HepG2 (cell line): ENCODE data around the gene ALKBH2. TPM values are rescaled to one million over a fixed set of nuclear protein-coding genes. Genes with fewer than 3 reads are reported as not detected.

ENCODE experiments used
- ARID4A ChIP-seq: sonication (generic); formaldehyde crosslinking; IDR thresholded peaks from 2 replicates; pipeline ENCODE4 v1.5.0; 2020; ENCODE audit warnings: mild to moderate bottlenecking, missing genetic modification reagents, borderline replicate concordance
- IRX3 ChIP-seq: sonication (generic); formaldehyde crosslinking; IDR thresholded peaks from 2 replicates; pipeline ENCODE4 v1.8.1; 2023; ENCODE audit warnings: mild to moderate bottlenecking, low read depth, missing genetic modification reagents, borderline replicate concordance
- MAZ ChIP-seq, 2 experiments: sonication (generic) in 1 of 2; formaldehyde crosslinking in 1 of 2; IDR thresholded peaks; 2 replicates each; pipeline versions ENCODE4 v1.5.0 to v1.6.1; 2012 to 2020; ENCODE audit warnings: low read depth in 2 of 2, mild to moderate bottlenecking in 2 of 2, borderline replicate concordance in 1 of 2, improper control_type of control experiment in 1 of 2, low read length in 1 of 2, missing genetic modification reagents in 1 of 2, moderate library complexity in 1 of 2
- MBNL3 ChIP-seq: fragments of 250-450 bp; sonication (Bioruptor Pico); conservative IDR thresholded peaks from 2 replicates; pipeline ENCODE4 v1.8.0; 2022; ENCODE audit warnings: mild to moderate bottlenecking, inconsistent platforms
- MYNN ChIP-seq: sonication (generic); formaldehyde crosslinking; IDR thresholded peaks from 2 replicates; pipeline ENCODE4 v1.4.0; 2020; ENCODE audit warnings: mild to moderate bottlenecking, low read depth, missing genetic modification reagents
- SAFB2 ChIP-seq: sonication (generic); formaldehyde crosslinking; IDR thresholded peaks from 2 replicates; pipeline ENCODE4 v1.5.1; 2020; ENCODE audit warnings: missing genetic modification reagents, low read depth, mild to moderate bottlenecking, borderline replicate concordance
- SIN3A ChIP-seq: IDR thresholded peaks from 2 replicates; pipeline ENCODE4 v1.6.1; 2011; ENCODE audit warnings: low read depth, mild to moderate bottlenecking, control low read depth, low read length, borderline replicate concordance
- UBTF ChIP-seq: sonication (generic); formaldehyde crosslinking; IDR thresholded peaks from 2 replicates; pipeline ENCODE4 v1.4.0; 2020; ENCODE audit warnings: mild to moderate bottlenecking, missing genetic modification reagents
- polyA plus RNA-seq, 8 experiments: library from polyadenylated mRNA; depleted of rRNA in 3 of 8; stranded (reverse) in 7 of 8; unstranded in 1 of 8; fragments of >200 nt; fragmentation: Illumina TruSeq in 4 of 8; extraction: Trizol in 4 of 8; gene quantifications; 2 replicates each; pipeline versions ENCODE4 v1.2.1 to v1.2.3, GENCODE V29; 2011 to 2016; ENCODE audit warnings: low read depth in 4 of 8, missing spikeins in 1 of 8, mixed read lengths in 1 of 8; ENCODE audit not compliant: insufficient read depth in 1 of 8
- total RNA-seq, 5 experiments: library from RNA; depleted of rRNA; stranded (reverse); fragments of >200 nt; fragmentation: Illumina TruSeq; extraction: Trizol; gene quantifications; 2 replicates each; pipeline ENCODE4 v1.2.3, GENCODE V29; 2016; ENCODE audit warnings: low read depth in 1 of 5
- TF ChIP-seq, protein P1 (sequence below): sonication (generic); formaldehyde crosslinking; IDR thresholded peaks from 2 replicates; pipeline ENCODE4 v1.5.1; 2020; ENCODE audit warnings: missing genetic modification reagents, mild to moderate bottlenecking, borderline replicate concordance
- TF ChIP-seq, protein P2 (sequence below): sonication (generic); formaldehyde crosslinking; IDR thresholded peaks from 2 replicates; pipeline ENCODE4 v1.4.0; 2020; ENCODE audit warnings: missing genetic modification reagents, borderline replicate concordance
- TF ChIP-seq, protein P3 (sequence below): sonication (generic); formaldehyde crosslinking; conservative IDR thresholded peaks from 2 replicates; pipeline ENCODE4 v1.4.0; 2020; ENCODE audit warnings: missing genetic modification reagents

ALKBH2 gene
- total and polyA plus RNA-seq, 2 of the 13 experiments (the other 11 are each of a cell fraction or from before 2014, with no cell fraction given), result 21.0 to 40.5 TPM

- TF ChIP-seq, protein P1, sequence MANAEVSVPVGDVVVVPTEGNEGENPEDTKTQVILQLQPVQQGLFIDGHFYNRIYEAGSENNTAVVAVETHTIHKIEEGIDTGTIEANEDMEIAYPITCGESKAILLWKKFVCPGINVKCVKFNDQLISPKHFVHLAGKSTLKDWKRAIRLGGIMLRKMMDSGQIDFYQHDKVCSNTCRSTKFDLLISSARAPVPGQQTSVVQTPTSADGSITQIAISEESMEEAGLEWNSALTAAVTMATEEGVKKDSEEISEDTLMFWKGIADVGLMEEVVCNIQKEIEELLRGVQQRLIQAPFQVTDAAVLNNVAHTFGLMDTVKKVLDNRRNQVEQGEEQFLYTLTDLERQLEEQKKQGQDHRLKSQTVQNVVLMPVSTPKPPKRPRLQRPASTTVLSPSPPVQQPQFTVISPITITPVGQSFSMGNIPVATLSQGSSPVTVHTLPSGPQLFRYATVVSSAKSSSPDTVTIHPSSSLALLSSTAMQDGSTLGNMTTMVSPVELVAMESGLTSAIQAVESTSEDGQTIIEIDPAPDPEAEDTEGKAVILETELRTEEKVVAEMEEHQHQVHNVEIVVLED (CRISPR knock-in tag), result peak; percentile 45; the same call in 1 of the 2 replicates
- TF ChIP-seq MAZ (IDR thresholded peaks at IDR 0.05; ENCODE audit: borderline replicate concordance, low read depth, low read length), result peak; percentile 55; the same call in 1 of the 2 replicates
- TF ChIP-seq MAZ (CRISPR knock-in tag; IDR thresholded peaks at IDR 0.05; ENCODE audit: low read depth), result no peak
- TF ChIP-seq MYNN (CRISPR knock-in tag), result no peak
- TF ChIP-seq, protein P2, sequence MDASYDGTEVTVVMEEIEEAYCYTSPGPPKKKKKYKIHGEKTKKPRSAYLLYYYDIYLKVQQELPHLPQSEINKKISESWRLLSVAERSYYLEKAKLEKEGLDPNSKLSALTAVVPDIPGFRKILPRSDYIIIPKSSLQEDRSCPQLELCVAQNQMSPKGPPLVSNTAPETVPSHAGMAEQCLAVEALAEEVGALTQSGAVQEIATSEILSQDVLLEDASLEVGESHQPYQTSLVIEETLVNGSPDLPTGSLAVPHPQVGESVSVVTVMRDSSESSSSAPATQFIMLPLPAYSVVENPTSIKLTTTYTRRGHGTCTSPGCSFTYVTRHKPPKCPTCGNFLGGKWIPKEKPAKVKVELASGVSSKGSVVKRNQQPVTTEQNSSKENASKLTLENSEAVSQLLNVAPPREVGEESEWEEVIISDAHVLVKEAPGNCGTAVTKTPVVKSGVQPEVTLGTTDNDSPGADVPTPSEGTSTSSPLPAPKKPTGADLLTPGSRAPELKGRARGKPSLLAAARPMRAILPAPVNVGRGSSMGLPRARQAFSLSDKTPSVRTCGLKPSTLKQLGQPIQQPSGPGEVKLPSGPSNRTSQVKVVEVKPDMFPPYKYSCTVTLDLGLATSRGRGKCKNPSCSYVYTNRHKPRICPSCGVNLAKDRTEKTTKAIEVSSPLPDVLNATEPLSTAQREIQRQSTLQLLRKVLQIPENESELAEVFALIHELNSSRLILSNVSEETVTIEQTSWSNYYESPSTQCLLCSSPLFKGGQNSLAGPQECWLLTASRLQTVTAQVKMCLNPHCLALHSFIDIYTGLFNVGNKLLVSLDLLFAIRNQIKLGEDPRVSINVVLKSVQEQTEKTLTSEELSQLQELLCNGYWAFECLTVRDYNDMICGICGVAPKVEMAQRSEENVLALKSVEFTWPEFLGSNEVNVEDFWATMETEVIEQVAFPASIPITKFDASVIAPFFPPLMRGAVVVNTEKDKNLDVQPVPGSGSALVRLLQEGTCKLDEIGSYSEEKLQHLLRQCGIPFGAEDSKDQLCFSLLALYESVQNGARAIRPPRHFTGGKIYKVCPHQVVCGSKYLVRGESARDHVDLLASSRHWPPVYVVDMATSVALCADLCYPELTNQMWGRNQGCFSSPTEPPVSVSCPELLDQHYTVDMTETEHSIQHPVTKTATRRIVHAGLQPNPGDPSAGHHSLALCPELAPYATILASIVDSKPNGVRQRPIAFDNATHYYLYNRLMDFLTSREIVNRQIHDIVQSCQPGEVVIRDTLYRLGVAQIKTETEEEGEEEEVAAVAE (CRISPR knock-in tag), result no peak
- TF ChIP-seq UBTF, result no peak
- peak; percentile 100 for TF ChIP-seq ARID4A (CRISPR knock-in tag)
- TF ChIP-seq SAFB2 (CRISPR knock-in tag), result no peak
- no peak for TF ChIP-seq MBNL3 (CRISPR knock-in tag)
- TF ChIP-seq SIN3A, result peak; percentile 91; the same call in 1 of the 2 replicates
- TF ChIP-seq IRX3 (CRISPR knock-in tag), result peak; percentile 68
- TF ChIP-seq, protein P3, sequence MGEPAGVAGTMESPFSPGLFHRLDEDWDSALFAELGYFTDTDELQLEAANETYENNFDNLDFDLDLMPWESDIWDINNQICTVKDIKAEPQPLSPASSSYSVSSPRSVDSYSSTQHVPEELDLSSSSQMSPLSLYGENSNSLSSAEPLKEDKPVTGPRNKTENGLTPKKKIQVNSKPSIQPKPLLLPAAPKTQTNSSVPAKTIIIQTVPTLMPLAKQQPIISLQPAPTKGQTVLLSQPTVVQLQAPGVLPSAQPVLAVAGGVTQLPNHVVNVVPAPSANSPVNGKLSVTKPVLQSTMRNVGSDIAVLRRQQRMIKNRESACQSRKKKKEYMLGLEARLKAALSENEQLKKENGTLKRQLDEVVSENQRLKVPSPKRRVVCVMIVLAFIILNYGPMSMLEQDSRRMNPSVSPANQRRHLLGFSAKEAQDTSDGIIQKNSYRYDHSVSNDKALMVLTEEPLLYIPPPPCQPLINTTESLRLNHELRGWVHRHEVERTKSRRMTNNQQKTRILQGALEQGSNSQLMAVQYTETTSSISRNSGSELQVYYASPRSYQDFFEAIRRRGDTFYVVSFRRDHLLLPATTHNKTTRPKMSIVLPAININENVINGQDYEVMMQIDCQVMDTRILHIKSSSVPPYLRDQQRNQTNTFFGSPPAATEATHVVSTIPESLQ (CRISPR knock-in tag), result no peak
Observed at GRCh38 chr12:109097435-109098182, 4.3 kb upstream of the ALKBH2 start, which contains the start of gene UNG (continued).
